ENCODE measurements around the gene PER1.

The PER1 gene

DNA sequence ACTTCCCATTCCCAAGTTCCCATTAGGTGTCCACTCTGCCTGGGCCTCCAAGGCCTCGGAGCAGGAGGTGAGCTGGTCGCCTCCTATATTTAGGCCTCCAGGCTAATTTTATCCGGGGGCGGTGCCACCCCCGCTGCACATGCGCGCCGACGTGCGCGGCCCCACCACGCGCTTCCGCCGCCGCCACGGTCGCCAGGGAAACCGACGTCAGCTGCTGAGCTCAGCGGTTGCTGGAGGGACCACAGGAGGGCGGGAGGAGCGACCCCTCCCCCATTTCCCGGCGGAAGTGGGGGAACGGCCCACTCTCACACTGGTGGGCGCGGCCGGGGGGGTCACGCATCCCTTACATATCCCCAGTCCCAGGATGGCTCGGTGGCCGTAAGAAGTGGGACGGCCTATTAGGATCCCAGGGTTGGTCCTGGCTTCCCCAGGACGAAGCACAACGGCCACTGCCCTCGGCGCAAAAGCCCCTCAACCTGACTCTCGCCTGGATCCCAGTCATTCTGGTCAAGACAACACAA is 1.0 kb downstream of the PER1 start:
- peak; percentile 86 for DNase-seq

DNA sequence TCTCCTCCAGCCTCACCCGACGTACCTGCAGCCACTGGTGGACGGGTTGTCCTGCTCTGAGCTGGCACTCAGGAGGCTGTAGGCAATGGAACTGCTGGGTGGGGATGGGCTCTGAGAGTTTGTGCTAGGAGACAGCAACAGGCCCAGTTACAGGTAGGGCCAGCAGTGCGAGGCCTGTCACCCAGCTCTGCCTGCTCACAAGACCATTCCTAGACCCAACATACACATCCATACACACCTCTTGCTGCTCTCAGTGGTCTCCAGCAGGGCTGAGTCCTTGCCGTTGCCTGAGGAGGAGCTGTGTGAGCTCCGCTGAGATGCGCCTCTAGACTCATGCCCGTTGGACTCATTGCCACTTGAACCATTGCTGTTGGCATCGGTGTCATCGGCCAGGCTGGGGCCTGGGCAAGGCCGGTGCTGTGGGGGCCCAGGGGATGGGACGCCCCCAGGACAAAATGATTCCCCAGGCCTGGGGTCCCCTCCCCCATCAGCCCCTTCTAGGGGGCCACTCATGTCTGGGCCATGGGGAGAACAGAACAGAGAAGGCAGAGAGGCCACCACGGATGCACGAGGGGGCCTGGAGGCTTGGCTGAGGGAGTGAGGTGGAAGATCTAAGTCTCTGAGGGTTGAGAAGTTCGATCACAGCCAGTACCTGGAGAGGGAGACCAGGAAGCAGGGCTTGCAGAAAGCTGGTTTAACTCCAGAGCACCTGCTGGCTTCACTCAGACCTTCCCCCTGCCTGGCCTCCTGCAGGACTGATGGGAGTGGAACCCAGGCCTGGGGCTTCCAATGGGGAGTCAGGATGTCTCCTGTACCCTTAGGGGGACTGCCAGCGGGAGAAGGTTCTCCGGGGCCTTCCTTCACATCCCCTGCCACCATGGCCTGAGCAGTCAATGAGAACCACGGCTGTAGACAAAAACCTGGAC is 1.7 kb downstream of the PER1 start:
- DNase-seq = no peak

DNA sequence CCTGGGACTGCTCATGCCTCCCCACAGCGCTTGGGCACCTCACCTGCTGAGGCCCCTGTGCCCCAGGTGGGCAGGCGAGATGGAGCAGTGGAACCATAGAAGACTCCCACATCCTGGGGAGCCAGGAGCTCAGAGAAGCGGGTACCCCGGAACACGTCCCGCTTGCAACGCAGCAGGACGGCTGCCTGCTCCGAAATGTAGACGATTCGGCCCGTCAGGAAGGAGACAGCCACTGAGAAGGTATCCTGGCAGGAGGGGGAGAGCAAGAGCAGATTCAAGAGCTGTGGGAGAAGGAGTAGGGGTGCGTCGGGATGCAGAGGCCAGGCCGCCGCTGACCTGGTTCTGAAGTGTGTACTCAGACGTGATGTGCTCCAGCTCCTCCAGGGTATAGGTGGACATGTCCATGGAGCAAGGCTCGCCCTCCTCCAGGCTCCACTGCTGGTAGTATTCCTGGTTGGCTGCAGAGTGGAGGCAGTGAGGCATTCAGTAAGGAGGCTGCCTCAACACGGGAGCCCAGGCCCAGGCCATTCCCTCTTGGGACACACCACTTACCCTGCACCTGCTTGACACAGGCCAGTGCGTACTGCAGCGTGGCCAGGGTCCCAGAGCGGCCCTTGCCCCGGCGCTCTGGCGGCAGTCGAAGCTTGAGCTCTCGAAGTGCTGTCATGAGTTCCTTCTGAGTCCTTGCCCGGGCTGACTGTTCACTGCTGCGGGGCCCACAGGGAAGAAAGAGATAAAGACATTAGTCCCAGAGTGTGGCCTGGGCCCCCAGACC is 2.6 kb downstream of the PER1 start:
- no peak for DNase-seq

DNA sequence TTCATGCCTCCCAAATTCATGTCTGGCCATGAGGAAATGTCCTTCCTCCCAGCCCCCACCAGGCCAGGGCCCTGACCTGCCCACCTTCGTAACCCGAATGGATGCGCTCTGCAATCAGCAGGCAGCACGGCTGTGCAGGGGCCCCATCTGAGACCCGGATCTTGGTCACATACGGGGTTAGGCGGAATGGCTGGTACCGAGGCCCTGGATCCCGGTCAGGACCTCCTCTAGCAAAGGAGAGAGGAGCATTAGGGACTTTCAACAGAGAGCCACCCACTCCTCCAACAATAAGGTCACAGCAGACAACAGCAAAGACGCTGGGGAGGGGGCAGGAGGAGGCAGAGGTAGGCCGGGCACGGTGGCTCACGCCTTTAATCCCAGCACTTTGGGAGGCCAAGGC is 3.6 kb downstream of the PER1 start:
- no peak for DNase-seq

DNA sequence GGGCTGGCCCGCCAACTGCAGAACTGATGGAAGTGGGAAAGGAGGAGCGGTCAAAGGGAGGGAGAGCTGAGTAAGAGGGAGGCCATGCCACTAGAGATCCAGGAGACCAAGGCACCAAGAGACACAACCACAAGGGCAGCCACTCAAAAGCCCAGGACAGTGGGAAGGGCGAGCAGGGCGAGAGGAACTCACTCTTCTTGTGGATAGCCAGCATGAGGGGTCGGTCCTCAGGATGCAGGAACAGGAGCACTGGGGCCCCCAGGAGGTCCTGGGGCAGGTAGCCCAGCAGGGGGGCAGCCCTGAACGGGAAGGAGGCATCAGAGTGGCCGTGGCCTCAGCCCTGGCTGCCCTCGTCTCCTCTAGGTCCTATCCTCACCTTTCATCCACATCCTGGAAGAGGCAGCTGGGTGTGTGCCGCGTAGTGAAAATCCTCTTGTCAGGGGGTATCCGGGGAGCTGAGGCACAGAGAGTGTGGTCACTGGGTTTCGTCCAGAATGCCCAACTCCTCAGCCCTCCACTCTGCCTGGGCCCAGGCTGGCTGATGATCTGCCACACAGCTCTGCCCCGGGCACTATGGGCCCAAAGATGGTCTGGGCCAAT is 4.3 kb downstream of the PER1 start:
- DNase-seq = no peak

DNA sequence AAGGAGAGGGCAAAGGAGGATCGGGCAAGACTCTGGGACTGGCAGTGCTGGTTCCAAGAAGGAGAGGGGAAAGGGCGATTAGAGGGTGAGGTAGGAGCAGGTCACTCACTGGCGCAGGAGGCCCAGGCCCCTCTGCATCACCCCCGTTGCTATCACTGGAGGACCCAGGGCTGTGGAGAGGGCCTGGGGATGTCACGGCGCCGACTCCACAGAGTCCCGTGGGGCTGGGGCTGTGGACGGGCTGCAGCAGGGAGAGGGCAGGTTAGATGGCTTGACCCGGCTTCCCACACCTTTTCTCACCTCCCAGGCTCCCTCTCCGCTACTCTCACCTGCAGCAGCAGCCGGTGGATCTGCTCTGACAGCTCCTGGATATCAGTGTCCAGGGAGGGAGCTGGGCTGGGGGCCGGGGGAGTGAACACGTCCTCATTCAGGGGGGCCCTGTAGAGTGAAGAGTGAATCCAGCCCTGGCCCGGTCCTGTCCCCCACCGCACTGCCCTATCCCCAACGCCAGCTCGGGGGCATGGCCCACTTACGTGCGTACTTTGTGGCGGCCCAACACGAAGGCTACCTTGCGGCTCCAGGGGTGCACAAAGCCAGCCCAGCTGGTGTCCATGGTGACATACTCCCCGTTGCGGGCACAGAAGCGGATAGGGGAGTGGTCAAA is 4.9 kb downstream of the PER1 start:
- DNase-seq = no peak

DNA sequence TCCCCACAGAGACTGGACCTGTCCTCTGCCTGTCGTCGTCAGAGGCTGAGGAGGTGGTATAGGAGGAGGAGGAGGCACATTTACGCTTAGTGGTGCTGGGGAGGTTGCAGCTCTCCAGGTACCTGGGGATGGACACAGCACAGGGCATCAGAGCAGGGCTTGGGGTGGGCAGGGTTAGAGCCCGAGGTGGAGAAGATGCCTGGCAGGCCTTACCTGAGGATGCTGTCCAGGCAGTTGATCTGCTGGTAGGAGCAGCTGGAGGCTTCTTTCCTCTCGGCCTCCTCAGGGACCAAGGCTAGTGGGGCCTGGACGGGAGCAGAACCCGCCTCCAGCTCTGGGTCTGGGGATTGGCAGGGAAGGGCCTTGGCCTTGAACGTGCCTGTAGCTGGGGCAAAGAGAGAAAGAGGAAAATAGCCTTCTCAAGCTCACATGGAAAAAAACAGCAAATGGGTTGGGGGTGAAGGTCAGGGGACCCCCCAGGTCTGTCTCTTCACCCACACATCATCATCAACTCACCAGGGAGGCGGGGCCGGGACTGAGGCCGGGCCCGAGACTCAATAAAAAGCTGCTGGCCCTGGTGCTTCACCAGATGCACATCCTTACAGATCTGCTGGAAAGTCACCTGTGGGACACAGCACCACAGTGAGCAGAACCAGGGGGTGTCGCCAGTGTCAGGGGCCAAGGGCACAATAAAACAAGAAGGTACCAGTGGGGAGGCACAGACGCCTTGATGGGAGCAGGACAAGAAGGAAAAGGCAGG is 5.6 kb downstream of the PER1 start:
- no peak for DNase-seq

DNA sequence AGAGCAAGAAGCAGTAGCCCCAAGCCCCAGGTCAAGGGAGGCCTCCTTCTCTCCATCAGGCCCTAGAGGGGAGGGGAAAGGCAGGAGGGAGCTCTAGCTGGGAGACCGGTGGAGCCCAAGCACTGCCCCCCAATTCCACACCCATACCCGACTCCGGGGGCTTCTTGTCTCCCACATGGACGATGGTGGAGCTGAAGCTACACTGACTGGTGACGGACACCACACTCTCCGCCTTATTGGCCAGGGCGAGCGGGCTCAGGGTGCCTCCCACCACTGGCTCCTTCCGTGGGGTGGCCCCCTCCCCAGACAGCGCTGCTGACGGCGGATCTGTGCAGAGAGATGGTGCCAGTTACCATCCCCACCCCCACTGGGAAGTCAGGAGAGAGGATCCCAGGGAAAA is 6.4 kb downstream of the PER1 start:
- no peak for DNase-seq

DNA sequence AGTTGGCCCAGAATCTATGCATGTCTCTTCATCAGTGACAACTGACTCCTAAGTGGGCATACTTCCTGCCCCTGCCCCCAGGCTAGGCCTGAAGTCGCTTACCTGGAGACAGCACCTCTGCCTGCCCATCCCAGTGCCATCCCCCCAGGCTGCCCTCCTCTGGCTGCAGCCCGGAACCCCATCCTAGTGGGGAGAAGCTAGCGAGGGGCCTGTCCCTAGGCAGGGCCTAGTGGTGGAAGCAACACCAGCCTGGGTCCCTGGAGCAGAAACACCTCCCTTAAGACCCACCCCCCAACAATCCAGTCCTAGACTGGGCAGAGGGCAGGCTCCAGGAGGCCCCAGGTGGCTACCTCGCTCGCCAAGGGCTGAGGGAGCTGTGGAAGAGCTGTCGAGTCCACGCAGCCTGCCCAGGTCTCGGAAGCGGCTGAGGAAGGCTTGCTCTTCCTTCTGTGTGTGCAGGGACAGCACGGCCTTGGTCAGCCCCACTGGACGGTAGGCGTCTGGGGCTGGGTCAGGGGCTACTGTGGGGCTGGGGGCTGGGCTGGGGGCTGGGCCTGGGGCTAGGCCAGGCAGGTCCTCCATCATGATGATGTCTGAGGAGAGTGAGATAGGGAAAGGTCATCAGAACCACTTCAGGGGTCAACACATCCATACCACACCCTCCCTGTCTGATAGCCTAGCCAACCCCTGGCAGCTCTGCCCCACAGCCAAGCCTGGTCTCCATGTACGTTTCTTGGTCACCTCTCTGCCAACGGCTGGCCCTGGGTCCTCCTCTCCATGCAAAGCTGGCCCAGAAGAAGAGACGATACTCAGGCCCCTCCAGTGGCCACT is 7.6 kb downstream of the PER1 start:
- no peak for DNase-seq

DNA sequence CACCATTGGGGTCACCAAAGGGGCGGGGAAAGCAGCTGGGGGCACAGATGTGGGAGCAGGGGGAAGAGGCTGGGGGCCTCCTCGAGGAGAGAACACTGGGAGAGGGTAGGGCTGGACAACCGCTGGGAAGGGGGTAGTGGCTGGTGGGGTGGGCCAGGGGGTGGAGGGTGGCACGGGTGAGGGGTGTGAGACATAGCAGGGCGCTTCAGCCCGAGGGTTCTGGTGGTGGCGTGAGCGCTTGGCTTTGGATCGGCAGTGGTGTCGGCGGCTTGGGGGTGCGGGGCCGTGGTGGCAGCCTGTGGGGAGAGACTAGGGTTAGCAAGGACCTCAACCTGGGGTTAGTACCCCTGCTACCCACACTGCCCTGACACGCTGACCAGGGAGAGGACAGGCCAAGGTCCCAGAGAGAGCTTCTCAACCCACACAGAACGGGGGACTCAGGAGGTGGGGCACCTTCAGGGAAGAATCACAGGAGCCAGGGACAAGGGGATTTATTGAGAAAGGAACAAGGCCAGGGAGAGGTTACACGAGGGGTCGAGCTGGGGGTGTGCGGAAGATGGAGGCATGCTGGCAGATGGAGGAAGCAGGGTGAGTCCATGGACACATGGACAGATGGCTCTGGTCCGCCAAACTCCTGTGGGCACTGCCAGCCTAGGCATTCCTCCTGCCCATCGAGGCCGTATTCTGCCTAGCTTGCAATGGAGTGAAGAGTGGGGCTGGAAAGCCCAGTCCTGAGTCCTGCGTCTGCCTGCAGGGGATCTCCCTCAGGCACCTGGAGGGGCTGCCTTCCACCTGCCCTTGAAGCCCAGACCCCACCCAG is 8.4 kb downstream of the PER1 start:
- no peak for DNase-seq

DNA sequence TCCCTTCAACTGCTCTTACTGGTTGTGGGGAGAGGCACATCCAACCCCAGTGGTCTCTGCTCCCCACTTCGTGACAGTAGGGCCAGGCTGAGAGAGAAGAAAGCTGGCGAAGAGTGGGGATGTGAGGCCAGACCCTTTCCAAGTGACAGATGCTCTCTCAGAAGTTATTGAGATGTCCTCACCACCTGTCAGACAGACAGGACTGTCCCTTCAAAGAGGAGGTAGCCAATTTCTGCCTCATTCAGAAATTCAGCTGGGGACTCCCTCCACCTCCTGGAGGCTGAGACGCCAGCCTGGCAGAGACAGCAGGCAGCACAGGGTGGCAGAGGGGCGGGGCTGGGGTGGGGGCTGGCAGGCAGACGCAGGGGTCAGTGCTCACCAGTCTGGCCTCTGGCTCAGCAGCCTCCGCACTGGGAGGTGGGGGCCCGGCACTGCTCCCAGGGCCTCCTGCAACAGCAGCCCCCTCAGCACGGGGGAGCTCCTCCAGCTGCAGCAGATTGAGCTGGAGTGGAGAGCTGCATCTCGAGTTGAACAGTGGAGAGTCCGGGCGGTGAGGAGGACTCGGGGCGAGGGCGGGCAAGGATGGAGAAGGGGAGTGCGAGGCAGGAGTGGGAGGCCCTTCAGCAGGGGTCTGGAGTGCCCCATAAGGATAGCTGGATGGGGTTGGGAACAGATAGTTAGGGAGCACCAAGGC is 9.2 kb downstream of the PER1 start:
- no peak for DNase-seq

DNA sequence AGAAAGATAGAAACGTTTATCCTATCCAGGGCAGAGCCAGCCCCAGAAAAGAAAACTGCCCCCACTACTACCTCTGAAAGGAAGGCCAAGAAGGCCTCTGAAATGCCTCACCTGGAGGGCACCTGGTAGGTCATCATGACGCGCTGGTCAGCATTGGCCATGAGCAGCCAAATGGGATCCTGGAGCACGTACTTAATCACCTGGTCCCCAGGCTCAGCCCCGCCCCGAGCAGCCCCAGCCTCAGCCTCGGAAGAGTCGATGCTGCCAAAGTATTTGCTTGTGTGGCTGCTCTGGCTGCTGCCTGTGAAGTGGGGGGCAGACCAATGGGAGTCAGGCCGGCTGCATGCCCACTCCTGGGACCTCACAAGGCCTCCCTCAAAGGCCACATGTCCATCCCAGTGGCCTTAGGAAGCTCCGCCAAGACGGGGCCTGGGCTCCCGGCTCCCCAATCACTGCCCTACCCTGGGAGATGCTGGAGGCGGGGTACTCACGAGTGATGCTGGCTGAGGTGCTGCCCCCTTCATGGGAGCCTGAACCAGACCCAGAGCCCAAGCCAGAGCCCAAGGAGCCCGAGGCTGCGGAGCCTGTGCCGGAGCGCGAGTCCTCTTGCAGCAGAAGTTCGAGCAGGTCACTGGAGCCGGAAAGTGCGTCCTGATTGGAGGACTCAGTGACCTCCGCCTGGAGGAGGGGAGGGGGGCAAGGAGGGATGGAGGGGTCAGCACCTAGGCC is 9.9 kb downstream of the PER1 start:
- DNase-seq = no peak

DNA sequence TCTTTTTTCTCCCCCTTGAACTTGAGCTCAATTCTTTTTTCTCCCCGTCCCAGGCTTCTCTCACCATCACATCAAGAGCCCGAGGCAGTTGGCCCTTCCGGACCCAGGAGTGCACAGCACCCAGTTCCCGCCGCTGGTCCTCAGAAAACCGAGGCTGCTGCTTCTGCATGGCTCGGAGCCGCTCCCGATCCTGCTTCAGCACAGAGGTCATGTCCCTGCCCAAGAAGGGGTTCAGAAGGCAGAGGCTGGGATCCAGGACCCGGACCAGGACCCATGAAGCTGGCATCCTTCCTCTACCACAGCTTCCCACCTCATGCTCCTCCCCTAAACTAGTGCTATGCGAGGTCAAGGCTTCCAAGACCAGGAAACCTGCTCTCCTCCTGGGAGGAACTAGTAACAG is 10.5 kb downstream of the PER1 start:
- no peak for DNase-seq

DNA sequence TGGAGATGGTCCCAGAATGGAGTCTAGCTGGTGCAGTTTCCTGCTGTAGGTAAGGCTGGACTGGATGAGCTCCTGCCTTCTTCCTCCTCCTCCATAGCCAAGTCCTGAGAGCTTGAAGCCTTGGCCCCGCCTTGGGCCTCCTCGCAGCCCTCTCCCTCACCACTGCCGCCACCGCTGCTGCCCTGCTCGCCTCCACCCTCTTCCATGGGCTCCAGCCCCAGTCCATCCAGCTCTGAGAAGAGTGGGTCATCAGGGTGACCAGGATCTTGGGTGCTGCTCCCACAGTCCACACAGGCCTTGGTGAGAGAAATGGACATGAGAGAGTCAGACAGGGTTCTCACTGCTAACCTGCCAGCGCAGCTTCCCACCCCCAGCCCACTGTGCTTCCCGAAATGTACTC is 11.2 kb downstream of the PER1 start:
- DNase-seq = no peak

DNA sequence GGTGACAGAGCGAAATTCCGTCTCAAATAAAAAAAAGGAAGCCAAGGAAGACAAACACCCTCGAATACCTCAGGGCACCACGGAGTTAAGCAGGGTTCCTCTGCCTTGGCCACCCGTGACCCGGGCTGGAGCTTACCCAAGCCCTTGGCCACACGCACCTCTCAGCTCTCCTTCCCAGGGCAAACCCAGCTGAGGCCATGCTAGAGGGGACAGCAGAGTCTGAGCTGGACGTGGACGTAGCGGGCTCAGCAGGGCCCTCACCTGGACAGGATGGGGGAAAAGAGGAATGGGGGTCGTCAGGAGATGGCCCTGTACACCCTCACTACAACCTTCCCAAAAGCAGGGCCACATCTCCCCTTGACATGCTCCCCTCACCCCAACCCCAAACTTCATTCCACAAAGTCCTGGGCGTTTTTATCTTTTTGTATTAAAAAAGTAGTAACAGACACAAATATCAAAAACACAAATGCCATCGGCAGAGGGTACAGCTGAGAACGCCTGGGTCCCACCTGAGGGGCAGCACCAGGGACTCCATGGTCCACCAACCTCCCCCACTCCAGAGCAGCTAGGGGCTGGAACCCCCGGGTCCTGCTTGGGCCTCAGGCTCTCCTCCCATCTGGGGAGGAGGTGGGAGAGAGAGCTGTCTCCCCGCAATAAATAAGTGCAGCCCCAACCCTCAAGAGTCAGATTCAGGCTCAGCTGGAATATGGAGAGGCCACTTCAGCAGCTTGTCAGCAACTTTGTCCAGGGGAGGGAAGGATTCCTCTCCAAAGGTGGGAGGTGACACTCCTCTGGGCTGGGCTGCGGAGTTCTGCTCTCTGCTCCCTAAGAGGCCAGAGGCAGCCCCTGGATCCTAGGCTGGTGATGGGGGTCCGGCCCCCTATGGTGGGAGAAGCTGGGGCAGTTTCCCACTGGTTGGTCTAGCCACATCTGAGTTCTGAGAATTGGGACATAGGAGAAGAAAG is 11.9 kb downstream of the PER1 start:
- DNase-seq = no peak

DNA sequence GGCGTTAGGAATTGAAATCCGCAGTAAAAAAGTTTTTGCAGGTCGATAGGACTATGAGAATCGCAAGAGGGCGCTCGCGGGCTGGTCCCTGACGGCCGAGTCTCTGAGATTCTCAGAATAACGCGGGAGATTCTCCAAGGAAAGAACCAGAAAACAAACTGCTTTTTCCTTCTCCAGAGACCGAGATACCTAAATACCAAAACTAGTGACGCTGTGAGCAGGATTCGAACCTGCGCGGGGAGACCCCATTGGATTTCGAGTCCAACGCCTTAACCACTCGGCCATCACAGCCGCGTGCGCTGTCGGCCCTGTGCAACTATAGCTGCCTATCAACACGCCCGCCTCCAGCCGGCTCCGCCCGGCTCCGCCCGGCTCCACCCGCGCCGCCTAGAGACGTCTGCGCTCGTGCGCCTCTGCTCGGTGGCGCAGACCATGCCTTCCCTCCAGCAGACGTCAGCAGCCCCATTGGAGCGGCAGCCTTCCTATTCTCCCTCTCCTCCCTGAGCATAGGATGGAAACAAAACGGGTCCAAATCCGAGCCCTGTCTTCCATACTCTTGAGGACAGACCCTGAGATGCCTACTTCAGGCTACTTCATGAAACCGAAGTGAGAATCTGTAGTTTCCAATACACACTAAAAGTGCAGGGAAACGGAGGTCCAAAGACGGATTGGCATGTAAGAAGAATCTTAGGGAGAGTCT is 13.4 kb downstream of the PER1 start:
- DNase-seq = peak; percentile 98

DNA sequence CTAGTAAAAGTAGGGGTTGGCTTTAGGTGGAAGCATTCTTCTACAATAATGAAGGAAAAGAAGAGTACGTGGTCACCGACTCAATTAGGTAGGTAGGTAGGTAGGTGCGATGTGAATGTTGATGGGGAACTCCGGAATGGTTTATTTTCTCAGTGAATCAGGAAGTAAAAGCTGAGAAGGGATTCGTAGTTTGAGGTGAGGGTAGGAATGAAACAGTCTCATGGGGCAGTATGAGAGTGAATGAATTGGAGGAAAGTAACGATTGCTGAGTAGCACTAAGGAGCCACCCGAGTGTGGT is 13.9 kb downstream of the PER1 start:
- DNase-seq = no peak
